Cerebellar cortex (tissue), 1 donor: Measurements from ENCODE around the gene CD74.

ENCODE experiments used
- DNase-seq: peaks from one replicate; pipeline ENCODE4 v3.0.0-alpha.2; 2015; ENCODE audit warnings: low spot score

Gene CD74

DNA sequence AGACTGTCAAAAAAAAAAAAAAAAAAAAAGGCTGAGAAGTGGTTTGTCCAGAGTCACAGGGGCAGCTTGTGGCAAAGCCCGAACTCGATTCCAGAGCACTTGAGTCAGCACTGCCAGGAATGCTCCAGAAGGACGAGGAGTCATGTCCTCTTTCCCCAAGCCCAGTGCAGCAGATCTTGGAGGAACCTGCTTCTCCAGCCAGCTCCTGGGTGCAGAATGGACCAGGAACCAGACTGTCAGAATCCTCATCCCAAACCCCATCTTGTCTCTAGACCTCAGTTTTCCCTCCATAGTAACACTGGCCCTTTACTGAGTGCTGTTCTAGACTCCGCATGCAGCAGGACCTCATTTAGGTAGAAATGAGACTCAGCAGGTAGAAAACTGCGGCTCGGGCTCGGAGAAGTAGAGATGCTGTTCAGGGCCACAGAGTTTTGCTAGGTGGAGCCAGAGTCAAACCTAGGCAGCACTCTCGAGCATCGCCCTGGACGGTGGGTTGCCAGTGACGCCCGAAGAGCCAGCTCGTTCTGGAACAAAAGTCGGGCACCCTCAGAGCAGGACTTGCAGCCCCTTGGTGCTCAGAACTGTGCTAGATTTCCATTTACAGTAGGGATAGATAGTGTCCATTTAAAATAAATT, 15.4 kb downstream of the CD74 start:
- peak; percentile 21 for DNase-seq

DNA sequence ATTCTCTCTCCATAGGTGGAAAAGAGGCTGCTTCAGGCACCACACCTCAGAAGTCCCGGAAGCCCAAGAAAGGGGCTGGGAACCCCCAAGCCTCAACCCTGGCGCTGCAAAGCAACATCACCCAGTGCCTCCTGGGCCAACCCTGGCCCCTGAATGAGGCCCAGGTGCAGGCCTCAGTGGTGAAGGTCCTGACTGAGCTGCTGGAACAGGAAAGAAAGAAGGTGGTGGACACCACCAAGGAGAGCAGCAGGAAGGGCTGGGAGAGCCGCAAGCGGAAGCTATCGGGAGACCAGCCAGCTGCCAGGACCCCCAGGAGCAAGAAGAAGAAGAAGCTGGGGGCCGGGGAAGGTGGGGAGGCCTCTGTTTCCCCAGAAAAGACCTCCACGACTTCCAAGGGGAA, 16.4 kb downstream of the CD74 start:
- no peak for DNase-seq

DNA sequence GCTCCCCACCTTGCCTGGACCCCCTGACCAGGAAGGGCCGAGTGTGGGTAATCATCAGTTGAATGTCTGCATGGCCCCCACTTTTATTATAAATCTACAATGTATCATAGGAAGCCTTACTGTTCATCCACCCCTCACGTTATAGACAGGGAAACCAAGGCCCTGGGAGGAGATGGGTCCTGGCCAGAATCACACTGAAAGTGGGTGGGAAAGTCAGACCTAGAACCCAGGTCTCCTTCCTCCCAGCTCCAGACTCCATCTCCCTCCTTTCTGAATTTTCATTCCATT, 17.1 kb downstream of the CD74 start:
- no peak for DNase-seq

DNA sequence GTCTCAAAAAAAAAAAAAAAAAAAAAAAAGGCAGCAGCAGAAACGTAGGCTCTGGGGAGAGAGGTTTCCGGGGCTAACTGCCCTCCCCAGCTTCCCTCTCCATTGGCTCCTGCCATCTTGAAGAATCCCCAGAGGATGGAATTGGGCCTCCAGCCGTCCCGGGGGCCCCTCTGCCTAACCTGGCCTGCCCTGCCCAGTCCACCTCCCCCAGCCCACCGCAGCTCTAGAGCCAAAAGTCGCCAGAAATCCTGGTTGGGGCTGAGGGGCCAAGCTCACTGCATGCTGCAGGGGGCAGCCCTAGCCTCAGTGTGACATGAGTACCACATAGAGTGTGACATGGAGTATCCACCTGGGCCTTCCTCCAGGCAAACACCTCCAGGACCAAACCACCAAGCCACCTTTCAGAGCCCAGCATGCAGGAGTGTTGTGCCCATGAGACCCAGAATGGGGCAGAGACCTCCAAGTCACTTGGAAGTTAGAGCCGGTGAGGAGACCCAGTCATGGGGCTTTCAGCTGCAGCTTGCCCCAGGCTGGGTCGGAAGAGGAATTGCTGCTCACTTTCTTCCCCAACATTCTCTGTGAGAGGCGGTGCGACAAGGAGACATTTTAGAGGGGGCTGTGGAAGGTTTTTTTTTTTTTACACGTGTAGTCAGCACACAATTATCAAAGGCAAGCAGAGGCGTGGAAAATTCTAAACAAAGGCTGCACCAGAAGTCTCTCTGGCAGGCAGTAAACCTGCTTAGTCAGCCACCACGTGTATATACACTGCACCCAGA, 17.6 kb downstream of the CD74 start:
- DNase-seq = no peak

DNA sequence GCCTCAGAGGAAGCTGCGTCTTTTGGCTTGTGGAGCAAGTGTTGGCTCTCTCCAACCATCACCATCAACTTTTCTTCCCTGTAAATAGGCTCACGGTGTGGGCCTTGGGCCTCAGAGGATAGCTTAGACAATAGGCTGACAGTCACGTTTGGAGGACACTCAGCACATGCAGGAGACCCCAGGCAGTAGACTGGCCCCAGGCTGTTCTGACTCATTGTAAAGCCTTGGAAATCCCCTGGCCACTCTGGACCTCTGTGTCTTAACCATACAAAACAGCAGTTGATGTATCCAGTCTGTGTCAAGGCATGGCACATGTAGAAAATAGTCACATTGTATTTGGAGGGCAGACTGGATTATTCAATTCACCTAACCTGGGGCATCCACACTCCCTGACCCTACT, 18.6 kb downstream of the CD74 start:
- DNase-seq = no peak

DNA sequence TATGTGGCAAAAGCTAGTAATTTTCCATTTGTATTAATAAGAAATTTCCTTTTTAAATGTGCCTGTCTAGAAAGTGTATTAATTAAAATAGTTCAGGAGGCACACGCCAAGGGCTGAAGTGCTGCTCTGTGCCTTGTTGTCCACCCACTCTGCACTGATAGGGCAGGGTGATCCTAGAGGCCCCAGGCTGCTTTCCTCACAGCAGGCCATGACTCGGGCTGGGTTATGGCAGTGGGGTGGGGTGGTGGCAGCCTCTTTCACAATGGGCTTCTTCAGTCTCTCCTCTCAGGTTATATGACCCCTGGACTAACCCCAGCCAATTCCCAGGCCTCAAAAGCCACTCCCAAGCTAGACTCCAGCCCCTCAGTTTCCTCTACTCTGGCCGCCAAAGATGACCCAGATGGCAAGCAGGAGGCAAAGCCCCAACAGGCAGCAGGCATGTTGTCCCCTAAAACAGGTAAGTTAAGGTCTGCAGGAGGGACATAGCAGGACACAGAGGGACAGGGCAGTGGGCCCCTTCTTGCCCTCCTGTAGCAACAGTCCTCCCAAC, 19.5 kb downstream of the CD74 start:
- DNase-seq = no peak

DNA sequence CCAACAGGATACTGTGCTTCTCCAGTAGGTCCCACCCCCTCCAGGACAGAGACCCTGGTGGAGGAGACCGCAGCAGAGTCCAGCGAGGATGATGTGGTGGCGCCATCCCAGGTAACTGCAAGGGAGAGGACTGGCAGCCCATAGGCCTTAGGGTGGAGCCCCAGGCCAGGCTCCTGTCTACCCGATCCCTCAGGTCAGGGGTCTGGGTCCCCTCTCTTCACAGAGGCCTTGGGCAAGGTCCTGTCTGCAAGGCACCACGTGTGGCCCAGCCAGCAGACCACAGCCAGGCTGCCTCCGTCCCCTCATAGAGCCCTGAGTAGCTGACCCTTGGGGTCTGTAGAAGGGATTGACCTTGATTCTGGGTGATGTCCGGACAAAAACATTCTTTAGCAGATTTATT, 20.0 kb downstream of the CD74 start:
- no peak for DNase-seq

DNA sequence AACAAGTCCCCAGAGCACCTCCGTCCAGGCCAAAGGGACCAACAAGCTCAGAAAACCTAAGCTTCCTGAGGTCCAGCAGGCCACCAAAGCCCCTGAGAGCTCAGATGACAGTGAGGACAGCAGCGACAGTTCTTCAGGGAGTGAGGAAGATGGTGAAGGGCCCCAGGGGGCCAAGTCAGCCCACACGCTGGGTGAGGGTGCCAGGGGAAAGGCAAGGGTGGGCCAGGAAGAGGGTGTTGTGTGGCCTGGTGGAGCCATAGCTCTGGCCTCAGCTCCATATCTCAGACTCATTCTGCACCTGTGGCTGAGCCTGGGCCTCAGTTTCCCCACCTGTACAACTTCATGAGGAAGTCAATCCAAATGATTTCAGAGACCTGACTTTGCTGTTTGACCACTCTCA, 20.7 kb downstream of the CD74 start:
- no peak for DNase-seq

DNA sequence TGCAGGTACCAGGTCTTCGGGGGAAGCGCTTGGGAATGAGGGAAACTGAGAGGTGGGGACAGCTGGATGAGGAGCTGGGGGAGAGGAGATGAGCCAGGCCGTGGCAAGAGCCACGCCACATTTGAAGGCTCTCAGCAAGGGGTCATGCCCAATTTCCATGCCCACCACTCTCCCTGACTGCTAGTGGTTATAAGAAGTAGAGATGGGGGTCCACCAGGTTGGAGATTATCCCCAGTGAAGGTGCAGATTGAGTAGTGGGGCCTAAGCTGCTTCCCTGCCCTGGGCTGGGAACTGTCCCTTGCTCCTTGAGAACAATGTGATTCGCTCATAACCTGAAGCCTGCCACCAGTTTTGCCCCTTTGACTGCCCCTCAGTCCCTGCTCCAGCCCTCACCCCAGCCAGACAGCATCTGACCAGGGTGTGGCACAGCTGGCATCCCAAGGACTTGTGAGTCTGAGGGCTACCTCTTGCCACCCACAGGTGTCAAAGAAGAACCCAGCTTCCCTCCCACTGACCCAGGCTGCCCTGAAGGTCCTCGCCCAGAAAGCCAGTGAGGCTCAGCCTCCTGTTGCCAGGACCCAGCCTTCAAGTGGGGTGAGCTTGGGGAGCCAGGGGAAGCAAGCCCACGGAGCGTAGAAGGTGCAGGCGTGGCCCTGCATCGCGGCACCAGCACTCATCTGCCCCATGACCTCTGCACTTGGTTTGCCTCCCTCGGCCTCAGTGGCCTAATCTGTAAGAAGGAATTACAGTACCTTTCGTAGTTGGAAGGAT, 21.5 kb downstream of the CD74 start:
- no peak for DNase-seq

DNA sequence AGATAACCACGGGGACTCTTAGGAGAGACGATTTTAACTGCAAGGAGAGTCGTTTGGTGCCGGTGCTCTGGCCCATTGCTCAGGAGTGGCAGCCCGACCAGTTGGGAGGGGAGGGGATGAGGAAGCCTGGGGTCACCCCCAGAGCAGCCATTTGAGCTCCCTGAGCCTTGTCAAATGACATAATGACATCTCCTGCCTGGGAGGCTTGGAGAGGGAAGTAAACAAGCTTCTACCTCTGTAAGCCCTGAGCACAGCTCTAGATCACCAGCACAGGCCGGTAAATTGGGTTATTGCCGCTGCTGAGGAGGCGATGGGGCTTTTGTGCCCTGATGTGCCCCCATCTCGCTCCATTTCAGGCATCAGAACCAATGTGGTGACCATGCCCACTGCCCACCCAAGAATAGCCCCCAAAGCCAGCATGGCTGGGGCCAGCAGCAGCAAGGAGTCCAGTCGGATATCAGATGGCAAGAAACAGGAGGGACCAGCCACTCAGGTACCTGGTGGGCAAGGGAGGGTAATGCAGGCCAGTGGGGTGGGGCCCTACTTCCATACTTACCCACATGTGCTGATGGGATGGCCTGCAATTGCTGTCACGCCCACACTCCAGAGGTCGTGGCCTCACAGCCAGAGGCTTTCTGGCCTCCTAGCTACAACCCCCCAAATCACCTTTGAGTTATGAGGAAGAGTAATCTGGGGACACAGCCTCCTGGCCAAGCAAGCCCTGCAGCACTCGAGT, 23.0 kb downstream of the CD74 start:
- DNase-seq = no peak

DNA sequence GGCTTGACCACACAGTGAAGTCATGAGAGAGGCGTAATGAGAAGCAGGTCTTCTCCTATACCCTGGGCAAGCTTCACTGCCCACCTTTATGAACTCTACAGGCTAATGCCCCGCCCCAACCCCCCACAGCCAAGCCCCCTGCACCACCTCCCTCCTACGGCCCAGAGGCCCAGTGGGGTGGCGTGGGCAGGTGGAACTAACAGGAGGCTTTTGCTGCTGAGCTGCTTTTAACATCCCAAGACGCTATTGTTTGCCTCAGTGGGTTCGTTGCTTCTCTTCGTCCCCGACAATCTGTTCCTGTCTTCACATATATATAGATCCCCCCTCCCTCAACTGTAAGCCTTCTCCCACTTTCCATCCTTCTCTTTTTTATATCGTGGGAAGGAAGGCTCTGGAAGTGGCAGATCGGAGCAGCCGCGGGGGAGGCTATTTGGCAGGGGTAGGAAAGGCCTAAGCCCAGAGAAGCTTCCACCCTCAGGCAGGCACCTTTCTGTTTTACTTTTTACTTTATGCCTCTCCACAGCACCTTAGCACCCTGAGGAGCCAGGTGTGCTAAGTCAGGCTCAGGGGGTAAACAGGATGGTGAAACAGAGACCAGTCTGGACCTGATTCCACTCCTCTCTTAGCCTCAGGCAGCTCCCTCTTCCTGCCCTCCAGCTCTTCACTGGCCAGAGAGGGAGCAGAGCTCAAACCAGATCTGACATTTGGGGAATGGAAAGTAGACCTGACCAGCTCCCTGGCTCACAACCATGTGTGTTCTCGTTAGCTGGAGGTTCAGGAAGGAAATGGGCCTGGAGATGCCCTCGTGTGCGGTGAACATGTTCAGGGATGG, 26.5 kb downstream of the CD74 start:
- no peak for DNase-seq

DNA sequence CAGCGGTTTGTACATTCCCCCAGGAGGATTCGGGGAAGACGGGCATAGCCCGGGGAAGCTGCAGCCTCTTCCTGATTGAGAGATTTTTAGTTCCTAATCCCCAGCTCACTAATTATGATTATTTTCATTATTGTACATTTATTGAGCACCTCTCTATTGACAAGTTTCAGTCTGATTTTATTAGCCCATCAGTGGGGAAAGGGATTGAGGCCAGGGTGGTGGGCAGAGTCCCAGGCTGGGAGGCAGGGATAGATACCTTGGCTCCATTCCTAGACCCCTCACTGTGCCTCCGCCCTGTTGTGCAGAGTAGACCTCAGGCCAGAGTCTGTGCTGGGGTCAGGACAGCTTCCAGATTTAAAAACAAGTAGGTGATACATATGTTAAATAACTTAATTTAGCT, 28.0 kb downstream of the CD74 start:
- no peak for DNase-seq

DNA sequence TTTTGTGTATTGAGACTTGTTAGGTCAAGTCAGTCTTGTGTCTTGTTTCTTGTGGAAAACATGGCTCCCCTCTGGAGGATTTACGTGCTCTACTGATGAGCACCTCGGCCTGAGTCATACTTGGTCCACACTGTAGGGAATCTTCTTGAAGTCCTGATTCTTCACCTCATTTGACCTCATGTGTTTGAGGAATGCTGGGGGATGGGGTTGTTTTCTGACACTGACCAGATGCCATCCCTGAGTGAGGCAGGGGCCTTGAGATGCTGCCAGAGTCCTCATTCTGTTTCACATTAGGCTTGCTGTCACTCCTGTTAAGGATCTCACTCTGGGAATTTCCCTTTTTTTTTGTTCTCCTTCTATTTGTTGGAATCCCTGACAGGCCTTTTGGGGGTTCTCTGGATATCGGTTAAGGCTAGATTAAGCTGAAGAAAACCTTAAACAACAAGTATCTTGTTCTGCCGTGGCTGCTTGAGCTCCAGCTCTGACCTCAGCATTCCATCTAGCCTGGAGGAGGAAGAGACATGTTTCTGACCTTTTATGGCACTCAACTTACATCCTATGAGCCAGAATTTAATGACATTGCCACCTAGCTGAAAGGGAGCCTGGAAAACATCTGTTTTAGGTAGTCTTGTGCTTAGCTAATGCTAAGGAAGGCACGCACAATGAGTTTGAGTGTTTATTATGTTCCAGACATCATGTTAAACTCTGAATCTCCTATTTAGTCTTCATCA, 34.6 kb downstream of the CD74 start:
- no peak for DNase-seq

DNA sequence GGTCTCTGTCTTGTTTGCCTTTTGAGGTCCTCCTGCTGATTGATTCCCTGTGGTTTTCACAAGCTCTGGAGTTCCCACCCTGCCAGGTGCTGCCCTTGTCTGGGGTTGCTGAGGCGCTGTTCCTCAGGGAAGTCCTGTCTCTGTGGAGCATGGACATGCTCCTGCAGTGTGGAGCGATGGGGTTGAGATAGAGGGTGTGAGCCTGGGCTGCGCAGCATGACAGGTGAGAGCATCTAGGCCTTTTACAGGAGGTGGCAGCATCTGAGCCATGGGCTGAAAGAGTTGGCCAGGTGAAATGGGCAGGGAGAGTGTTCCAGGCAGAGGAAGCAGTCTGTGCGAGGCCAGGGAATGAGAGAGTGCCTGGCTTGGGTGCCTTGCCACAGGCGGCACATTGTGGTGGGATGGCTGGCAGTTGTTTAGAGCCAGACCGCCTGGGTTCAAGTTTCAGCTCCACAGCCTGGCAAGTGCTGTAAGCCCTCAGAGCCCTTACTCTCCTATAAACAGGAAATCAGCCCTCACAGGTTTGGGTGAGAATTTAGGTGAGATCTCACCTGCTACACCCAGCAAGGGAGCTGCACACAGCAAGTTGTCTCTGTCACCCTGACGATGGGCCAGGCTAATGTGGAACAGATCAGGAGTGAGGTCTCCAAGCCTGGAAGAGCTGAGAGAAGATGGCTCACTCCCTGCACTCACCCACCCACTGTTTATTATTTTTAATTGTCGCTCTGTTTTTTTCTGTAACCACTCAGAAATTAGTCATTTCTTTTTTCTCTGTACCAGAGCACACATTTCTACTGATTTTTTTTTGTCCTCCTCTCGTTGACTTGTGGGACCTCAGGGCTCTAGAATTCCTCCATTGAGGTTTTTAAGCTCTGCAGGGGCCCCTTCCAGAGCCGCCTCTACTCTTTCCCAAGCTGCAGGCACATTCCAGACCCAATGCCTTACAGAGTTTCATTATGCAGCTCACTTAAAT, 35.6 kb downstream of the CD74 start:
- no peak for DNase-seq

DNA sequence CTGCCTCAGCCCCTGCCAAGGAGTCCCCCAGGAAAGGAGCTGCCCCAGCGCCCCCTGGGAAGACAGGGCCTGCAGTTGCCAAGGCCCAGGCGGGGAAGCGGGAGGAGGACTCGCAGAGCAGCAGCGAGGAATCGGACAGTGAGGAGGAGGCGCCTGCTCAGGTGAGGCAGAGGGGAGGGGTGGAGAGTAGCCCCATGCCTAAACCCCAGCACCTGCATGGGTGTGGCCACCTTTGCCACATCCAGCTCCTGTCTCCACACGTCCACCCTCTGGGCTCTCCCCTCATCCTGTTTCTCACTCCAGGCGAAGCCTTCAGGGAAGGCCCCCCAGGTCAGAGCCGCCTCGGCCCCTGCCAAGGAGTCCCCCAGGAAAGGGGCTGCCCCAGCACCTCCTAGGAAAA, 38.1 kb downstream of the CD74 start:
- DNase-seq = no peak

DNA sequence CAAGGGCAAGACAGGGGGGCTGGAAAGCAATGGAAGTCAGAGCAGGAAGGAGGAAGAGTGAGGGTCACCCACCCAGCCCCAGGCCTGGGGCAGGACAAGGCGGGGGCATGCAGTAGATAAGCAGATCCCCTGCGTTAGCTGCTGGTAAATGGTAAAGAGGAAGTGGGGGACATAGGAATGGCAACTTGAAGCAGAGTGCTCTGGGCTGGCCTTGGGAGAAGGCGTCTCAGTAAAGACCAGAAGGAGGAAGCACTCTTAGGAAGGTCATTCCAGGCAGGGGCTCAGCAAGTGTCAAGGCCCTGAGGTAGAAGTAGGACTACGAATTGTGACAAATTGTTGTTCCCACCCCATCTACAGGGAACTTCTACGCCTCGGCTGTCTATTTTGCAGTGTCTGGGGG, 40.1 kb downstream of the CD74 start:
- DNase-seq = no peak

DNA sequence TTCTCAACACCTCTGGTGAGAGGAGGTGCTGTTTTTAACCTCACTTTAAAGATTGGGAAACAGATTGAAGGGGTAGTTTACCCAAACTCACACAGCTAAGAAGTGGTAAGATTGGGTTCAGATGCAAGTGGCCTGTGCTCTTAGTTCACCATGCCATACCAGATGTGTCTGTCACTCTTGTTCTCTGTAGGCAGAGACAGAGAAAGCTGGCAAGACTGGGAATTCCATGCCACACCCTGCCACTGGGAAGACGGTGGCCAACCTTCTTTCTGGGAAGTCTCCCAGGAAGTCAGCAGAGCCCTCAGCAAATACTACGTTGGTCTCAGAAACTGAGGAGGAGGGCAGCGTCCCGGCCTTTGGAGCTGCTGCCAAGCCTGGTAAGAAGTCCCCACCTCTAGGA, 44.2 kb downstream of the CD74 start:
- DNase-seq = no peak

DNA sequence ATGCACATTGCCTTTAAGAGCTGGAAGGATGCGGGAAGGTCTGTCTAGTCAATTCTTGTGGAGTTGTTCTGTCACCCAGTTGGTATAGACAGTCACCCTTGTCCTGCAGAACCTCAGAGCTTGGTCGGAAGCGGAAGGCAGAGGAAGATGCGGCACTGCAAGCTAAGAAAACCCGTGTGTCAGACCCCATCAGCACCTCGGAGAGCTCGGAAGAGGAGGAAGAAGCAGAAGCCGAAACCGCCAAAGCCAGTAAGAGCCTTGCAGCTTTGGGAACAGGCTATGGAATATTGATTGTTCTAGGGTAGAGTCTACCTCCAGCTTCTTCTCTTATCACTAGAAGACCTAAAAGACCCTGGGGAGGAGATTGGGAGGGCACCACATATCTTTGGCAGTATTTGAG, 48.7 kb downstream of the CD74 start:
- no peak for DNase-seq

DNA sequence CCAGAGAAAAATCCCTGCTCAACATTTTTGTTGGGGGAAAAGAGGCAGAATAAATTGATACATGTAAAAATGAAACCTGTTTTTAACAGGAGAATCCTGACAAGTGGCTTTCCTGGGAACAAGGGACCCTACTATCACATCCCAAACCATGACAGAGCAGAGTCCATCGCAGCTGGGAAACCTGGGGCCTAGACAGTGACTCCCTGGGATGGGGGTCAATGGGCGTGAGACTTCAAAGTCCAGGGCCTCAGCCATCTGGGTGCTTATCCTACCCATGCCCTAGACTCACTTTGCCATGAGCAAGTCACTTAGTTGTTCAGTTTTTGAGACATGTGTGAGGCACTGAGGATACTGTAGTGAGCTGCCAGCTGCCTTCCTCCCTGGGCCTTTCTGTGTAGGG, 49.5 kb downstream of the CD74 start:
- DNase-seq = no peak

DNA sequence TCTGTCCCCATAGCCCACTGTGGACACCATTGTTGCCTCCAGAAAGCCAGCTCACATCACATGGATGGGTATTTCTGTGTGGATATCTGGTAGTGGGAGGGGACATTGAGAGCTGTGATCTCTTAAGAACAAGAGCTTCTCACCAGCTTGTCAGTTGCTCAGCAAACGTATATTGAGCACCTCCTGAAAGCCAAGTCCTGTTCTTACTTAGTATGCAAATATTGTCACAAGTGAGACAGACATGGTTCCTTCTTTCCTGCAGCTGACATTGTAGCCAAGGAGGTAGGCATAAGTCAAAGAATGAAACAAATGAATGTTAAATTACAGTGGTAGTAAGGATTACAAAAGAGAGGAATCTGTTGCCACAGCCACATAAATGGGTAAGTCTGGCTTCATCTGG, 51.4 kb downstream of the CD74 start:
- DNase-seq = no peak
